Natural killer cell (primary cell): Measurements from ENCODE around the gene FAAP100. TPM values are rescaled to one million over a fixed set of nuclear protein-coding genes. Genes with fewer than 3 reads are reported as not detected.
"Not testable (repeated sequence)": the region's sequence is repeated elsewhere in the genome, so short reads cannot be mapped to it uniquely, and the experiment has no call there.

Source experiments
- ATAC-seq, 3 donors: fragments of 150-1000 bp in 2 of 3; fragments of 200-7000 bp in 1 of 3; cut with Tn5 transposase; 1 replicate in 1 of 3; 2 replicates in 2 of 3; pipeline ENCODE4 v1.10.0; 2021; ENCODE audit warnings: mild to moderate bottlenecking in 2 of 3, moderate library complexity in 2 of 3
- DNase-seq, 2 donors: peaks; one replicate each; pipeline versions ENCODE4 v3.0.0 to v3.0.0-alpha.2; 2013 to 2021; ENCODE audit warnings: mixed read lengths in 1 of 2
- H3K27ac ChIP-seq: one replicate; pipeline ENCODE4 v1.5.1; 2013; ENCODE audit warnings: mild to moderate bottlenecking, low read length
- H3K27me3 ChIP-seq: one replicate; pipeline ENCODE4 v1.6.1; 2013; ENCODE audit warnings: low read length; ENCODE audit not compliant: control insufficient read depth, insufficient read depth
- H3K36me3 ChIP-seq: one replicate; pipeline ENCODE4 v1.6.1; 2013; ENCODE audit warnings: low read length; ENCODE audit not compliant: control insufficient read depth, insufficient read depth
- H3K4me1 ChIP-seq: one replicate; pipeline ENCODE4 v1.6.1; 2013; ENCODE audit warnings: low read length; ENCODE audit not compliant: control insufficient read depth, insufficient read depth
- H3K4me3 ChIP-seq: one replicate; pipeline ENCODE4 v1.5.1; 2013; ENCODE audit warnings: low read length
- H3K9me3 ChIP-seq: one replicate; pipeline ENCODE4 v1.6.1; 2013; ENCODE audit warnings: low read length; ENCODE audit not compliant: control insufficient read depth, insufficient read depth
- H3K27ac Mint-ChIP-seq, 2 donors: one replicate each; pipeline ENCODE4 v1.8.0; 2022; ENCODE audit warnings: mild to moderate bottlenecking in 2 of 2, mixed read lengths in 2 of 2, moderate library complexity in 1 of 2
- H3K27me3 Mint-ChIP-seq, 2 donors: one replicate each; pipeline ENCODE4 v1.8.0; 2022; ENCODE audit warnings: low read depth in 2 of 2, mixed read lengths in 2 of 2
- H3K36me3 Mint-ChIP-seq: one replicate; pipeline ENCODE4 v1.8.0; 2022; ENCODE audit warnings: mixed read lengths
- H3K4me1 Mint-ChIP-seq, 2 donors: one replicate each; pipeline ENCODE4 v1.8.0; 2022; ENCODE audit warnings: mixed read lengths in 2 of 2
- H3K4me3 Mint-ChIP-seq: one replicate; pipeline ENCODE4 v1.8.0; 2022; ENCODE audit warnings: mild to moderate bottlenecking, moderate library complexity, mixed read lengths
- H3K9me3 Mint-ChIP-seq, 2 donors: one replicate each; pipeline ENCODE4 v1.8.0; 2022; ENCODE audit warnings: mixed read lengths in 2 of 2
- CTCF ChIP-seq: fragments of 200-600 bp; IDR thresholded peaks from one replicate; pipeline ENCODE4 v1.8.0; 2022; ENCODE audit warnings: antibody characterized with exemption
- WGBS: methylation state at CpG from one replicate; pipeline ENCODE4 v1.1.7; 2013; ENCODE audit warnings: missing lambda C conversion rate; ENCODE audit not compliant: insufficient coverage; 5-methylcytosine and 5-hydroxymethylcytosine counted together
- intact Hi-C: fragments of 100-400 bp; cut with micrococcal nuclease; formaldehyde crosslinking; loops from one replicate; pipeline ENCODE4 v1.14.2; 2022
- total RNA-seq, 4 donors: library from RNA; stranded (reverse); fragments of 120-200 nt in 1 of 4; gene quantifications; one replicate each; pipeline versions ENCODE4 v1.2.3 to v1.2.4, GENCODE V29; 2013 to 2022

The FAAP100 gene
- total RNA-seq, 3 donors from 2014 or later (not counting 1 experiment from before 2014, with no cell fraction given): 31.8 to 34.5 (median 33.1) TPM

- intact Hi-C loops: no loop called here
- peak overlapping the region; percentile 13 for H3K4me3 Mint-ChIP-seq
- H3K27me3 Mint-ChIP-seq: peaks cover 0 to 15% of the 10 kb centered on the region in 2 donors
- DNase-seq (no peak), ATAC-seq (peak; percentile 52 to 76 (median 65))
- Histone ChIP-seq H3K36me3 (no peaks in the 10 kb centered on the region), H3K27ac (no peak overlapping the region), H3K4me3 (no peak overlapping the region), H3K4me1 (peaks cover 39% of the 10 kb centered on the region), H3K9me3 (no peaks in the 10 kb centered on the region), H3K27me3 (peaks cover 19% of the 10 kb centered on the region)
- peaks cover 0 to 12% of the 10 kb centered on the region in 2 donors for H3K4me1 Mint-ChIP-seq
- H3K27ac Mint-ChIP-seq: peak overlapping the region; percentile 52 to 64
- 55% methylated on average over 21 of the region's 21 CpGs for WGBS
- no peaks in the 10 kb centered on the region for H3K9me3 Mint-ChIP-seq
- no peaks in the 10 kb centered on the region for H3K36me3 Mint-ChIP-seq
- no peak for TF ChIP-seq CTCF
These were observed 18.6 kb downstream of the FAAP100 start for GRCh38 chr17:81533339-81534141.

GRCh38 chr17:81532490-81533287 is 19.5 kb downstream of the FAAP100 start:
- 88% methylated on average over 11 of the region's 11 CpGs for WGBS

GRCh38 chr17:81531998-81532404 is 20.2 kb downstream of the FAAP100 start:
- intact Hi-C loops, H3K4me3 ChIP-seq, H3K27ac ChIP-seq, H3K9me3 ChIP-seq, DNase-seq, H3K36me3 ChIP-seq, H3K27me3 ChIP-seq, H3K36me3 Mint-ChIP-seq, H3K27ac Mint-ChIP-seq, ATAC-seq, H3K4me3 Mint-ChIP-seq, H3K27me3 Mint-ChIP-seq, H3K9me3 Mint-ChIP-seq: not testable (repeated sequence)
- peaks cover 0 to 12% of the 10 kb centered on the region in 2 donors for H3K4me1 Mint-ChIP-seq
- H3K4me1 ChIP-seq: peaks cover 29% of the 10 kb centered on the region
- whole genome bisulfite sequencing: 96% methylated on average over 3 of the region's 3 CpGs

More at GRCh38 chr17:81532490-81533287, 19.5 kb downstream of the FAAP100 start:
- no peak overlapping the region for H3K4me3 Mint-ChIP-seq
- H3K27me3 Mint-ChIP-seq: peaks cover 0 to 9% of the 10 kb centered on the region in 2 donors
- H3K27ac ChIP-seq: no peak overlapping the region
- H3K36me3 Mint-ChIP-seq: no peaks in the 10 kb centered on the region
- no peaks in the 10 kb centered on the region for H3K36me3 ChIP-seq
- no peak overlapping the region for H3K4me3 ChIP-seq
- TF ChIP-seq CTCF: no peak
- H3K4me1 Mint-ChIP-seq: peaks cover 0 to 12% of the 10 kb centered on the region in 2 donors
- ATAC-seq: no peak
- no peaks in the 10 kb centered on the region for H3K9me3 Mint-ChIP-seq
- H3K27ac Mint-ChIP-seq: peak overlapping the region in 1 of 2 donors; percentile 52
- no peaks in the 10 kb centered on the region for H3K9me3 ChIP-seq
- H3K27me3 ChIP-seq: peaks cover 13% of the 10 kb centered on the region
- H3K4me1 ChIP-seq: peaks cover 36% of the 10 kb centered on the region
- intact Hi-C loops: no loop called here
- DNase-seq: no peak

- ATAC-seq, H3K4me3 Mint-ChIP-seq, H3K36me3 ChIP-seq, intact Hi-C loops, H3K9me3 ChIP-seq, H3K4me3 ChIP-seq, H3K9me3 Mint-ChIP-seq, DNase-seq, H3K27ac ChIP-seq, H3K27me3 Mint-ChIP-seq, H3K27ac Mint-ChIP-seq, H3K27me3 ChIP-seq, H3K36me3 Mint-ChIP-seq: not testable (repeated sequence)
- peaks cover 0 to 12% of the 10 kb centered on the region in 2 donors for H3K4me1 Mint-ChIP-seq
- peaks cover 21% of the 10 kb centered on the region for H3K4me1 ChIP-seq
- WGBS: 83% methylated on average over 6 of the region's 6 CpGs
These were observed 21.1 kb downstream of the FAAP100 start for GRCh38 chr17:81531013-81531412.
